ENCODE measurements around the gene PLXDC2. TPM values are rescaled to one million over a fixed set of nuclear protein-coding genes. Genes with fewer than 3 reads are reported as not detected.

Gene PLXDC2
- total RNA-seq, 1 donor from 2014 or later, result 0.16 TPM

- CTCF ChIA-PET, result no interaction called here
- TF ChIP-seq, protein P1, sequence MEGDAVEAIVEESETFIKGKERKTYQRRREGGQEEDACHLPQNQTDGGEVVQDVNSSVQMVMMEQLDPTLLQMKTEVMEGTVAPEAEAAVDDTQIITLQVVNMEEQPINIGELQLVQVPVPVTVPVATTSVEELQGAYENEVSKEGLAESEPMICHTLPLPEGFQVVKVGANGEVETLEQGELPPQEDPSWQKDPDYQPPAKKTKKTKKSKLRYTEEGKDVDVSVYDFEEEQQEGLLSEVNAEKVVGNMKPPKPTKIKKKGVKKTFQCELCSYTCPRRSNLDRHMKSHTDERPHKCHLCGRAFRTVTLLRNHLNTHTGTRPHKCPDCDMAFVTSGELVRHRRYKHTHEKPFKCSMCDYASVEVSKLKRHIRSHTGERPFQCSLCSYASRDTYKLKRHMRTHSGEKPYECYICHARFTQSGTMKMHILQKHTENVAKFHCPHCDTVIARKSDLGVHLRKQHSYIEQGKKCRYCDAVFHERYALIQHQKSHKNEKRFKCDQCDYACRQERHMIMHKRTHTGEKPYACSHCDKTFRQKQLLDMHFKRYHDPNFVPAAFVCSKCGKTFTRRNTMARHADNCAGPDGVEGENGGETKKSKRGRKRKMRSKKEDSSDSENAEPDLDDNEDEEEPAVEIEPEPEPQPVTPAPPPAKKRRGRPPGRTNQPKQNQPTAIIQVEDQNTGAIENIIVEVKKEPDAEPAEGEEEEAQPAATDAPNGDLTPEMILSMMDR (IDR thresholded peaks at IDR 0.05), result no peak
- H3K4me3 Mint-ChIP-seq, result no peak overlapping the region
Observed at GRCh38 chr10:19777806-19778205, 38.4 kb upstream of the PLXDC2 start.

GRCh38 chr10:19778996-19779395 lies 37.2 kb upstream of the PLXDC2 start:
- Mint-ChIP-seq H3K4me1 (no peaks in the 10 kb centered on the region), H3K4me3 (no peak overlapping the region), H3K9me3 (no peaks in the 10 kb centered on the region), H3K27ac (no peak overlapping the region), H3K27me3 (no peaks in the 10 kb centered on the region), H3K36me3 (ENCODE audit: low read depth) (no peaks in the 10 kb centered on the region)
- no peak for ATAC-seq (ENCODE audit: low read depth)
- intact Hi-C loops (cut with micrococcal nuclease), result no loop called here
- TF ChIP-seq, protein P1 (IDR thresholded peaks at IDR 0.05), result no peak
- no peak for DNase-seq
- POLR2A ChIA-PET, result no interaction called here
- CTCF ChIA-PET, result no interaction called here

More at GRCh38 chr10:19777806-19778205, 38.4 kb upstream of the PLXDC2 start:
- POLR2A ChIA-PET, result no interaction called here
- intact Hi-C loops (cut with micrococcal nuclease), result no loop called here
- Mint-ChIP-seq H3K9me3 (no peaks in the 10 kb centered on the region), H3K4me1 (no peaks in the 10 kb centered on the region), H3K36me3 (ENCODE audit: low read depth) (no peaks in the 10 kb centered on the region), H3K27me3 (no peaks in the 10 kb centered on the region), H3K27ac (no peak overlapping the region)
- DNase-seq (no peak), ATAC-seq (ENCODE audit: low read depth) (no peak)

DNA sequence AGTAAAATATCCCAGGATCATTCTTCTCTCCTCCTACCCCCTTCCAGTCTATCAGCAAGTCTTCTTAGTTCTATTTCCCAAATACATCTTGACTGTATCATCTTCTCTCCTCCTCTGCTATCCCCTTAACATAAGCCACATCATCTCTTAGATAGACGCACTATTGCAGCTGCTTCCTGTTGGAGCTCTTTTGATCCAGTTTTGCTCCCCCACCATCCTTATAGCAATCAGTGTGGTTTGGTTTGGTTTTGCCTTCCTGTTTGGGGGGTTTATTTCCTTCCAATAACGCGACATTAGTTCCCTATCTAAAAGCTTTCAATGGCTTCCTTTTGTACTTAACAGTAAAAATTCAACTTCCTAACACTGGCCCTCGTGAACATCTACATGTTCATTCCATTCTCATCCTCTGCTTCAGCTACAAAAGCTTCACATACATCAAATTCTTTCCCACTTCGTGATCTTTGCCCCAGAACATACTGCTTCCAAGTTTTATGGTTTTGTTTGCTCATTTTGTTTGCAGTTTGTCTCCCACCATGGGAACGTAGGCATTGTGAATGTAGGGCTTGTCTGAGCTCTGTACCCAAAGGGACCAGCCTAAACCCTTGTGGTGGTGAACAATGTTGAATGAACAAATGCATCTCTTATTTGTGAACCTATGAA lies 33.7 kb upstream of the PLXDC2 start:
- no peak for DNase-seq
- intact Hi-C loops (cut with micrococcal nuclease), result no loop called here
- H3K9me3 Mint-ChIP-seq, result no peaks in the 10 kb centered on the region
- H3K4me1 Mint-ChIP-seq, result no peaks in the 10 kb centered on the region
- H3K27me3 Mint-ChIP-seq, result no peaks in the 10 kb centered on the region
- no peak overlapping the region for H3K4me3 Mint-ChIP-seq
- TF ChIP-seq, protein P1 (IDR thresholded peaks at IDR 0.05), result no peak
- H3K36me3 Mint-ChIP-seq (ENCODE audit: low read depth), result no peaks in the 10 kb centered on the region
- CTCF ChIA-PET, result no interaction called here
- ATAC-seq (ENCODE audit: low read depth), result no peak
- POLR2A ChIA-PET, result no interaction called here
- H3K27ac Mint-ChIP-seq, result no peak overlapping the region

GRCh38 chr10:19783721-19784120 lies 32.5 kb upstream of the PLXDC2 start:
- TF ChIP-seq, protein P1 (IDR thresholded peaks at IDR 0.05), result no peak
- CTCF ChIA-PET, result no interaction called here

GRCh38 chr10:19785366-19785765 lies 30.9 kb upstream of the PLXDC2 start:
- no peak overlapping the region for H3K27ac Mint-ChIP-seq
- DNase-seq, result no peak
- ChIA-PET POLR2A (no interaction called here), CTCF (no interaction called here)
- H3K4me1 Mint-ChIP-seq, result no peaks in the 10 kb centered on the region
- no peak for ATAC-seq (ENCODE audit: low read depth)
- no peaks in the 10 kb centered on the region for H3K9me3 Mint-ChIP-seq
- intact Hi-C loops (cut with micrococcal nuclease), result no loop called here
- H3K4me3 Mint-ChIP-seq, result no peak overlapping the region
- TF ChIP-seq, protein P1 (IDR thresholded peaks at IDR 0.05), result no peak
- H3K36me3 Mint-ChIP-seq (ENCODE audit: low read depth), result no peaks in the 10 kb centered on the region
- no peaks in the 10 kb centered on the region for H3K27me3 Mint-ChIP-seq

More at GRCh38 chr10:19783721-19784120, 32.5 kb upstream of the PLXDC2 start:
- H3K4me3 Mint-ChIP-seq, result no peak overlapping the region
- intact Hi-C loops (cut with micrococcal nuclease), result no loop called here
- no peaks in the 10 kb centered on the region for H3K4me1 Mint-ChIP-seq
- no peaks in the 10 kb centered on the region for H3K9me3 Mint-ChIP-seq
- H3K36me3 Mint-ChIP-seq (ENCODE audit: low read depth), result no peaks in the 10 kb centered on the region
- POLR2A ChIA-PET, result no interaction called here
- no peak for ATAC-seq (ENCODE audit: low read depth)
- no peaks in the 10 kb centered on the region for H3K27me3 Mint-ChIP-seq
- DNase-seq, result no peak
- no peak overlapping the region for H3K27ac Mint-ChIP-seq

All from activated B cell treated with CpG ODN at 0.5 μM for 24 hours (primary cell).